OCI-M1 (cell line): Measurements from ENCODE around the gene ERCC3.
"Not testable (repeated sequence)": the region's sequence is repeated elsewhere in the genome, so short reads cannot be mapped to it uniquely, and the experiment has no call there.

Experiments
- DNase-seq: peaks from one replicate; lab custom pipeline; 2025; lab: John Stamatoyannopoulos, UW

Gene ERCC3

DNA sequence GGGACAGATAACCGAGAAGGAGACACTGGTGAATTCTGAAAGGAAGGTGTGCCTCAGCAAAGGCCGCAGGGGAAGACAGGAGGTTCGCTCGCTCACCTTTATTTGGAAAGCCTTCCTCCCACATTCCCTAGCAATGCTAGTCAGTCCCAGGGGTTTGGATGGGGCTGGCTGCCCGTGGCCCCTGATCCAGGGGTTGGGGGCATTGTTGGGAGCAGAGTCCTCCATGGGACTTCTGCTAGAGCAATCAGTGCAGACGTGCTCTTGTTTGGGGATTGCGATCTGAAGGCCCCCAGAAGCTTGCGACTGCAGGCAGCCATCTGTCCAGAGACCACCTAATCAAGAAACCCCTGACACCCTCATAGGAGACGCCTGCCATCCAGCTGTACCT, 67.8 kb downstream of the ERCC3 start:
- DNase-seq: no peak

DNA sequence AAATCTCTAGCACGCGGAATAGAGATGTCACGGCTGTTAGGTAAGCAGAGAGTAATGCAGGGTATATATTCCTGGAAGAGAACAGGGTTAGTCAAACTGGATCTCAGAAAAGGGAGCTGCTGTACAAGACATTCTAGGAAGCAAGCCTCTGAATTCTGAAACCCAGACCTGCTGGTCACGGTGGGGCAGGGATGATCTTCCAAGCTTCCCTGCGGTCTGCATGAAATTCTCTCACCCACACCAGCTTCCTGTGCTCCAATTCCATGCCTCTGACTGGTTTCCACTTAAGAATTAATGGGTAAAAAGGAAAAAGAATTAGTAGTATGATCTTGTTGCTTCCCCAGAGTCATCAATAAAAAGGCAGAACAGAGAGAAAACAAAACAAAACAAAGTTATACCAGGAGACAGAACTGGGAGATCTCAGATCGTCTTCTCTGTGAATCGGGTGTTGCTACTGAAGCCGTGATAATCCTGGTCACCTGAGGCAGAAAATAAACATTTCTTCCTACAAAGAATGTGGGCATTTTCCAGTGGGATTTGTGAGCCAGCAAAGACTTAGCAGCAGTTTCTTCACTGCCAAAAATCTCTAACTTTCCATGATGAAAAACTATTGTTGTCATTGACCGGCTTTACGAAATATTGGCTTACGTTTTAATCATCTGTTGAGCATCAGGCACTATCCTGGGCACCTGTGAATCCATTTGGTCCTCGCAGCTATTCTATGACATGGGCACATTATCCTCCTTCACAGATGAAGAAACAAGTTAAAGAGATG, 68.6 kb downstream of the ERCC3 start:
- DNase-seq: no peak

DNA sequence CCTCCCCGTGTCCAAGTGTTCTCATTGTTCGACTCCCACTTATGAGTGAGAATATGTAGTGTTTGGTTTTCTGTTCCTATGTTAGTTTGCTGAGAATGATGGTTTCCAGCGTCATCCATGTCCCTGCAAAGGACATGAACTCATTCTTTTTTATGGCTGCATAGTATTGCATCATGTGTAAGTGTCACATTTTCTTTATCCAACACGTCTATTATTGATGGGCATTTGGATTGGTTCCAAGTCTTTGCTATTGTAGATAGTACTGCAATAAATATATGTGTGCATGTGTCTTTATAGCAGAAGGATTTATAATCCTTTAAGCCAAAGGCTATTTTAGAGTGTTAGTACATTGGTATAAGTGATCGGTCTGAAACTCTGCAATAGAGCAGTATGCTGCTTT, 69.8 kb downstream of the ERCC3 start:
- DNase-seq: peak; percentile 6

DNA sequence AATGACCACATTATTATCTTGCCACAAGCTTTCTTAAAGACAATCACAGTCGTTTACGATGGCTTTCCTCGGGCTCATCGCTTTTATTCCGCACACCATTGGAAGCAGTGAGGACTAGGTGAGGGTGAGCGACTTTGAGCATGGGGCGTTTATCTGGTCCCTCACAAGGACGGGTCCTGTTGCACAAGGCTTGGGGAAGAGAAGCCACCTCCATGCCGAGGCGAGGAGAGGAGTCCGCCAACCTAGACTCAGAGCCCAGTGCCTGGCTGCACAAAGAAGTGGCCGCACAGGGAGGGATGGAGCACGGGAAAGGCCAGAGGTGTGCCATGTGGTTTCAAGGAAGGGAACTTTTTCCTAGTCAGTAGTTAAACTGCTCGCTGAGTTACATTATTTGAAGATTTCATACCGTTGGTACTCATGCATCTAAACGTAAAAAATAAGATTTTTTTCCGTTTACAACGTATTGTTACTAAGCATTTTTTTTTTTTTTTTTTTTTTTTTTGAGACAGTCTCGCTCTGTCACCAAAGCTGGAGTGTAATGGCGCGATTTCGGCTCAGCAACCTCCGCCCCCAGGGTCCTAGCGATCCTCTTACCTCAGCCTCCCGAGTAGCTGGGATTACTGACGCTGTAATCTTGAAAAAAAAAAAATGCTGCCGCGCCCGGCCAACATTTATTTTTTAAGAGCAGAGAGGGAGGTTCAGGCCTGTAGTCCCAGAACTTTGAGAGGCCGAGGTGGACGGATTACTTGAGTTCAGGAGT, 73.0 kb downstream of the ERCC3 start:
- no peak for DNase-seq

DNA sequence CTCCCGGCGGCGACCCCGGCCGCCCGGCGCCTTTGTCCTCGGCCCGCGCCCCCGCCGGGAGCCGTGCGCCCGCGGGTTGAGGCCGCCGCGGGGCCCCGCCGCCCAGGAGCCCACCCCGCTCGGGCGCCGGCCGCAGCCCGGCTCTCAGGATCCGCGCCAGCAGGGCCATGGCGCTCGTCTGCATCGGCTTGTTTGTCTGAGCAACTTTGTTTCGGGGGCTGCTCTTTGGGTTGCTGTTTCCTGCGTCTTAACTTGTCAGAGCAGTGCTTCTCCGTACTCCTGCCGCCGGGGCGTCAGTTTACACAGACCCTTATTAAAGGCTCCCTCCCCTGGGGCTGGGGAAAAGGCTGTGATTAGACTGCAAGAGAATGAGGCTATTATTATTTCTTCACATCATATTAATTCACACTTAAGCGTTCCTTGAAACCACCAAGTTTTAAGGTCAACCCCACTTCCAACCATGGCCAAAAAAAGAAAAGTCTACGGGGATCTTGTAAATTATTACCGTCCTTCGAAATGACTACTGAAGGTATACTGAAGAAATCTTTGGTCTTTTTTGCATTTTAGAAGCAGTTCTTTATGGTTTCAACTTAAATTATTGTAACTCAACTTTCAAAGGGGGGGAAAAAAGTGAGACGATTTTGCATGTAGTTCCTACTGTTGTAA, 73.7 kb downstream of the ERCC3 start, which contains the start of gene CYP27C1:
CYP27C1 (minus strand) TSS at position 198 of the 666 bp plus-strand sequence; CDS start at position 169, 29 bp downstream.
- DNase-seq: no peak

DNA sequence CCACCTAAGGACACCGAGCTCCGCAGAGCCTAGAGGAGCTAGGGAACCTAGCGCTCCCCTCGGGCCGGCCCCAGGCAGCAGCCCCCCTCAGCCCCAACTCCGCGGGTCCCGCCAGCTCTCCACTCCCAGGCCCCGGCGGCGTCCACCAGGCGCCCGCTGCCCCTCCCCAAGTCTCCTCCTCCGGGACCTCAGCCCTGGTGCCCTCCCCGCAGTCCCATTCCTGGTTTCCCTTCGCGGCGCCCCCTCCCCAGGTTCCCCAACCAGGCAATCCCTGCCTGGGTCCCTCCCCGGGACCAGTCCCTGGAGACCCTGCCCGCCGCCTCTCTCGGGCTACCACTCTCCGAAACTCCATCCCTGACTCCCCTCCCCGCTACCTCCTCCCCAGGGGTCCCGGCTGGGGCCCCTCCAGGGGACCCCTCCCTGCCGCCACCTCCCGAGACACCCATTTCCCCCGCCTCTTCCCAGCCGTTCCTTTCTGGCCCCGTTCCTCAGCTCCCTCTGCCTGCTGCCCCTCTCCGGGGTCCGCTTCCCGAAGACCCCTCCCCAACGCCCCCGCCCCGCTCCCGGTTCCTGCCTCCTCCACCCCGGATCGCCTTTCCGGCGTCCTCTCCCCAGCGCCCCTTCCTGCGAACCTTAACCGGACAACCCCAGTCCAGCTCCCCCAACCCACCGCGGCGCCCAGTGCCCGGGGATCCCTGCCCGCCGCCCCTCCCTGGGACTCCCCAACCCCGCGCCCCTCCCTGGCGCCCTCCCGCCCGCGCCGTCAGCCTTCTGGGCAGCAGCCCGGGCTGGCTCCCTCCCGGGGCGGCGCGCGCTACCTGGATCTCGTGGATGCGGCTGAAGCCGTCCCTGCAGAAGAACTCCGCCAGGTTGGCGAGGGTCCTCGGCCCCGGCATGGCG, 74.5 kb downstream of the ERCC3 start:
- no peak for DNase-seq

DNA sequence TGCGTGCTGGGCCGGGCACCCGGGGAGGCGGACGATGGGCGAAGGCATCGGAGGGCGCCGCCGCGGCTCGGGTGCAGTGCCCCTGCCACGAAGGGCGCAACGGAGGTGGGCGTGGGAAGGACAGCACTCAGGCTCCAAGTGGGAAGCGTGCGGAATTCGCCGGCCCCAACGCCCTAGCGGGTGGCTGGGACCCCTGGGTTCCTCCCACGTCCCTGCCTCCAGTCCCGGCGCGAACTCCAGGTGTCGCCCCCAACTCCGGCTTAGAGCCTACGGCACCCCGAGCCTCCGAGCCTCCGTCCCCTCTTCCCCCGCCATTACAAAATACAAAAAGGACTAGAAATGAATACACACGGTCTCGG, 75.2 kb downstream of the ERCC3 start:
- DNase-seq: no peak

DNA sequence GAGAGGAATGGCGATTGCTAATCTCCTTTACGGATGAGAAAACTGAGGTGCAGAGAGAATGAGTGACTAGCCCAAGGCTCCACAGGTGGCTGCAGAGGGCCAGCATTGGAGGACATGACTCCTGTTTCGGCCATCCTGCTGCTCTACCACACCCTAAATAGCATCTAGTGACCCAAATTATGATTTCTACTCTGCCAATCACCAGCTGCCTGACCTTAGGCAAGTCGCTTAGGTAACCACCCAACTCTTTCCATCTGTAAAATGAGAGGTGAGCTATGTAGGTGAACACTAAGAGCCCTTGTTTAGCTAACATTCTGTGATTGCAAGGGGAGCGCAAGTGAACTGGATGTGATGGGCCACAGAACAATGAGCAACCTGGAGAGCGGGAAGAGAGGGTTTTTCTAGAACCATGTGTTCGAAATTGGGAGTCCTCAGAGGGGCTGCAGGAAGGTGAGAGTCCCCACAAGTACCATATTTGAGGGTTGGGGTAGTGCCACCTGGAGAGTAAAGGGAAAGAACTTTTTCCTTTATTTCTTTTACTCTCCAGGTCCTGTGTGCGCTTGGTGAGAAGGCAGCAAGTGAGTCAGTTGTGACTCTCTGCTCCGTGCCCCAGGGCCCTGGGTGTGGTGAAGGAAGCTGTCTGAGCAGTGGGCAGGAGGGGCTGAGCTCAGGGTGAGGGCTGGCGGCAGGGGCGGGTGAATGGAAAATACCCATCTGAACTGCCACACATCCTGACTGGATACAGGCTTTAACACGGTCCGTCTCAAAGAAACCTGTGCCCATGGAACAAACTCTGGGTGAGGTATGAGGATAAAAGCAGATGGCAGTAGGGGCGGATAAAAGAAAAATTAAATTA, 76.2 kb downstream of the ERCC3 start:
- no peak for DNase-seq

DNA sequence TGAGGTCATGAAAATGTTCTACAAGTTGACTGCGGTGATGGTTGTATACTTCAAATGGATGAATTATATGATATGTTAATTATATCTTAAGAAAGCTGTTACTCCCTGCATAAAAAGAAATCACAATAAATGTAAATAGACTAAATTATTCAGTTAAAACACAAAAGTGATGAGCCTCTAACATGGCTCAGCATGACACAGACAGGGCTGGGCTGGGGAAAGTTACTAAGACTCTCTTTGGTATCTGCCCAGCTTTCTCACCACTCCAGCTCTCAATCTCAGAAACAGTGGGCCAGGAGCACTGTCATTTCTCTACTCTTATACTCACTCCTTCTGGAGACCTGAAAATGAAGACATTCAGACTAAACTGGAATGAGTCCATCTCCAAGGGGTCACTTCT, 77.4 kb downstream of the ERCC3 start:
- DNase-seq: no peak

DNA sequence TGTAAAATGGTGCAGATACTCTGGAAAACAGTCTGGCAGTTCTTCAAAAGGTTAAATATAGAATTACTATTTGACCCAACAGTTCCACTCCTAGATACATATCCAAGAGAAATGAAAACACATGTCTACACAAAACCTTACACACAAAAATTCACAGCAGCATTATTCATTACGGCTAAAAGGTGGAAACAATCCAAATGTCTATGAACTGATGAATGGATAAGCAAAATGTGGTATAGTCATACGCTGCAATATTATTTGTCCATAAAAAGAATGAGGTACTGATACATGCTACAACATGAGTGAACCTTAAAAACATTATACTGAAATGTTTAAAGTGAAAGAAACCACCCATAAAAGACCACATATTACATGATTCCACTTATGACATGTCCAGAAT, 77.8 kb downstream of the ERCC3 start:
- no peak for DNase-seq

DNA sequence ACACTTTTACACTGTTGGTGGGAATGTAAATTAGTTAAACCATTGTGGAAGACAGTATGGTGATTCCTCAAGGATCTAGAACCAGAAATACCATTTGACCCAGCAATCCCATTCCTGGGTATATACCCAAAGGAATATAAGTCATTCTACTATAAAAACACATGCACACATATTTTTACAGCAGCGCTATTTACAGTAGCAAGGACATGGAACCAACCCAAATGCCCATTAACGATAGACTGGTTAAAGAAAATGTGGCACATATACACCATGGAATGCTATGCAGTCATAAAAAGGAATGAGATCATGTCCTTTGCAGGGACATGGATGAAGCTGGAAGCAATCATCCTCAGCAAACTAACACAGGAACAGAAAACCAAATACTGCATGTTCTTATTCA, 79.7 kb downstream of the ERCC3 start:
- not testable (repeated sequence) for DNase-seq

DNA sequence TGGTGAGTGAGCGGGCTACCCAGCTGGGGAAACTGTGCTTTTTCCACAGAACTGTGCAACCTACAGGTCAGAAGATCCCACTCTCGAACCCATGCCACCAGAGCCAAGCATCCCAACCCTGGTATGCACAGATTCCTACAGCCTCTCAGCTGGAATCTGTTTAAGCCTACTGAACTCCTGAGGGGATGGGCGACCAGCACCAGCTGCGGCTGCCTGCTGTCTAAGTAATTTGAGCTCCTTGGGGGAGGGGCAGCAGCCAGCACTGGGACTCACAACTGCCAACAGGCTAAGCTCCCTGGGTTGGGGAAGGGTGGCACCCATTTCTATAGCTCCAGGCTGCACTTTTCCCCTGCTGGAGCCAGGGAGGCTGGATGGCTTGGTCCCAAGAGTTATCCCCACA, 85.6 kb downstream of the ERCC3 start:
- DNase-seq: no peak
